GM23338 (cell line): Measurements from ENCODE around the gene SFXN5. TPM values are rescaled to one million over a fixed set of nuclear protein-coding genes. Genes with fewer than 3 reads are reported as not detected.

Source experiments
- ATAC-seq: fragments of 200-7000 bp; cut with Tn5 transposase; 3 replicates; pipeline ENCODE4 v1.9.1; 2020
- DNase-seq: peaks from one replicate; pipeline ENCODE4 v3.0.0-alpha.2; 2015; ENCODE audit warnings: low spot score
- H2AFZ ChIP-seq: fragments of 200-600 bp; sonication (generic); 2 replicates; pipeline ENCODE4 v1.8.0; 2016; ENCODE audit warnings: antibody characterized with exemption, mild to moderate bottlenecking, moderate library complexity
- H3F3A ChIP-seq: fragments of 200-600 bp; sonication (generic); replicated peaks from 2 replicates; pipeline ENCODE4 v1.8.0; 2017; ENCODE audit warnings: antibody characterized with exemption, mixed run types, low read depth
- H3K27ac ChIP-seq: fragments of 200-600 bp; sonication (generic); 2 replicates; pipeline ENCODE4 v1.6.1; 2016; ENCODE audit warnings: low read depth
- H3K27me3 ChIP-seq: fragments of 200-600 bp; sonication (generic); 2 replicates; pipeline ENCODE4 v1.8.0; 2016; ENCODE audit warnings: mild to moderate bottlenecking, mixed run types, moderate library complexity; ENCODE audit not compliant: insufficient read depth
- H3K36me3 ChIP-seq: fragments of 200-600 bp; sonication (generic); 2 replicates; pipeline ENCODE4 v1.8.0; 2016; ENCODE audit warnings: mild to moderate bottlenecking; ENCODE audit not compliant: insufficient read depth
- H3K4me1 ChIP-seq: fragments of 200-600 bp; sonication (generic); 2 replicates; pipeline ENCODE4 v1.8.0; 2016; ENCODE audit warnings: mild to moderate bottlenecking, moderate library complexity; ENCODE audit not compliant: insufficient read depth
- H3K4me2 ChIP-seq: fragments of 200-600 bp; sonication (generic); 2 replicates; pipeline ENCODE4 v1.7.1; 2017; ENCODE audit warnings: mixed run types
- H3K4me3 ChIP-seq: fragments of 200-600 bp; sonication (generic); 2 replicates; pipeline ENCODE4 v1.6.1; 2016; ENCODE audit warnings: mixed run types
- H3K79me2 ChIP-seq: fragments of 200-600 bp; sonication (generic); replicated peaks from 2 replicates; pipeline ENCODE4 v1.8.0; 2017; ENCODE audit warnings: mild to moderate bottlenecking; ENCODE audit not compliant: insufficient read depth
- H3K9me2 ChIP-seq: fragments of 200-600 bp; sonication (generic); 2 replicates; pipeline ENCODE4 v1.8.0; 2017; ENCODE audit not compliant: insufficient read depth
- H4K20me1 ChIP-seq: fragments of 200-600 bp; sonication (generic); replicated peaks from 2 replicates; pipeline ENCODE4 v1.8.0; 2017; ENCODE audit warnings: mild to moderate bottlenecking; ENCODE audit not compliant: insufficient read depth
- H3K27ac Mint-ChIP-seq: 2 replicates; pipeline ENCODE4 v1.8.0; 2020; ENCODE audit warnings: inconsistent platforms, mild to moderate bottlenecking, moderate library complexity, mixed read lengths
- H3K27me3 Mint-ChIP-seq: 3 replicates; pipeline ENCODE4 v1.8.0; 2022; ENCODE audit warnings: low read depth, mild to moderate bottlenecking, moderate library complexity, mixed read lengths, inconsistent platforms; ENCODE audit not compliant: insufficient read depth, poor library complexity
- H3K36me3 Mint-ChIP-seq: 3 replicates; pipeline ENCODE4 v1.8.0; 2021; ENCODE audit warnings: low read depth, mild to moderate bottlenecking, inconsistent platforms, moderate library complexity, mixed read lengths
- H3K4me1 Mint-ChIP-seq: 3 replicates; pipeline ENCODE4 v1.8.0; 2020; ENCODE audit warnings: mild to moderate bottlenecking, inconsistent platforms, mixed read lengths
- H3K4me3 Mint-ChIP-seq: 3 replicates; pipeline ENCODE4 v1.8.0; 2021; ENCODE audit warnings: moderate library complexity, mild to moderate bottlenecking, inconsistent platforms, mixed read lengths
- H3K9me3 Mint-ChIP-seq: 3 replicates; pipeline ENCODE4 v1.8.0; 2020; ENCODE audit warnings: moderate library complexity, mild to moderate bottlenecking, inconsistent platforms, mixed read lengths
- CREB1 ChIP-seq: fragments of 250-450 bp; sonication (Bioruptor Pico); IDR thresholded peaks from 2 replicates; pipeline ENCODE4 v1.5.0; 2020; ENCODE audit warnings: low read depth, mild to moderate bottlenecking, moderate library complexity
- EZH2 ChIP-seq: fragments of 200-600 bp; sonication (generic); IDR thresholded peaks from one replicate; pipeline ENCODE4 v1.8.0; 2017; ENCODE audit warnings: antibody characterized with exemption, mild to moderate bottlenecking, low read depth; ENCODE audit not compliant: unreplicated experiment
- EZH2phosphoT487 ChIP-seq: fragments of 200-600 bp; sonication (generic); IDR thresholded peaks from one replicate; pipeline ENCODE4 v1.8.1; 2018; ENCODE audit warnings: antibody characterized with exemption; ENCODE audit not compliant: unreplicated experiment
- JUNB ChIP-seq: IDR thresholded peaks from one replicate; pipeline ENCODE4 v1.6.1; 2016; ENCODE audit warnings: antibody characterized with exemption; ENCODE audit not compliant: unreplicated experiment
- NANOG ChIP-seq: IDR thresholded peaks from 2 replicates; pipeline ENCODE4 v1.6.1; 2016; ENCODE audit warnings: antibody characterized with exemption, borderline replicate concordance
- ZNF114 ChIP-seq: fragments of 250-450 bp; sonication (Bioruptor Pico); IDR thresholded peaks from 2 replicates; pipeline ENCODE4 v1.5.0; 2020; ENCODE audit warnings: mild to moderate bottlenecking, moderate library complexity
- ZNF462 ChIP-seq: fragments of 250-450 bp; sonication (Bioruptor Pico); IDR thresholded peaks from 2 replicates; pipeline ENCODE4 v1.5.0; 2020; ENCODE audit warnings: mild to moderate bottlenecking, moderate library complexity
- polyA plus RNA-seq: library from polyadenylated mRNA; unstranded; fragments of >200 nt; fragmentation: Nextera tagmentation; extraction: Ambion mirVana; gene quantifications from 2 replicates; pipeline ENCODE4 v1.2.1, GENCODE V29; 2016
- total RNA-seq: library from RNA; depleted of rRNA; stranded (reverse); fragments of >200 nt; shearing (Covaris generic); gene quantifications from 2 replicates; pipeline ENCODE4 v1.2.3, GENCODE V29; 2014

Gene SFXN5
- total and polyA plus RNA-seq, 2 experiments from 2014 or later = 23.6 to 25.8 TPM

GRCh38 chr2:73082523-73083410 is 11.3 kb upstream of the SFXN5 start:
- Mint-ChIP-seq H3K4me1 (peaks cover 15% of the 10 kb centered on the region), H3K9me3 (no peaks in the 10 kb centered on the region), H3K27ac (no peak overlapping the region), H3K27me3 (peaks cover 12% of the 10 kb centered on the region), H3K4me3 (no peak overlapping the region), H3K36me3 (no peaks in the 10 kb centered on the region; the same call in 2 of the 3 replicates)
- Histone ChIP-seq H2AFZ (no peak overlapping the region), H3K4me1 (peaks cover 11% of the 10 kb centered on the region), H3K27me3 (no peaks in the 10 kb centered on the region), H3F3A (no peaks in the 10 kb centered on the region), H3K4me2 (no peak overlapping the region), H3K79me2 (0 out of 2 replicates have a peak, but pooled peaks cover 3% of the 10 kb centered on the region), H3K36me3 (no peaks in the 10 kb centered on the region), H3K9me2 (no peaks in the 10 kb centered on the region), H4K20me1 (no peaks in the 10 kb centered on the region; the same call in 1 of the 2 replicates), H3K27ac (no peak overlapping the region), H3K4me3 (no peak overlapping the region)
- TF ChIP-seq JUNB = no peak
- no peak for TF ChIP-seq NANOG
- no peak for TF ChIP-seq EZH2phosphoT487
- TF ChIP-seq CREB1 (CRISPR knock-in tag) = no peak
- no peak for TF ChIP-seq ZNF114 (CRISPR knock-in tag)
- TF ChIP-seq ZNF462 (CRISPR knock-in tag) = no peak
- TF ChIP-seq EZH2 = no peak
- ATAC-seq (no peak), DNase-seq (no peak)
